ENCODE data around the gene AQP3. TPM values are rescaled to one million over a fixed set of nuclear protein-coding genes. Genes with fewer than 3 reads are reported as not detected.
"Not testable (repeated sequence)": the region's sequence is repeated elsewhere in the genome, so short reads cannot be mapped to it uniquely, and the experiment has no call there.

Gene AQP3
- polyA plus RNA-seq, 3 donors: 36.4 to 207 (median 64.7) TPM

- DNase-seq (ENCODE audit: extremely low read depth in 1 of 11, low read depth in 9 of 11, low spot score in 4 of 11): no peak
Measured at GRCh38 chr9:33430942-33431341, 16.5 kb downstream of the AQP3 start.

- DNase-seq (ENCODE audit: extremely low read depth in 1 of 11, low read depth in 9 of 11, low spot score in 4 of 11): no peak
Measured at GRCh38 chr9:33429256-33429985, 18.0 kb downstream of the AQP3 start.

- no peak for DNase-seq (ENCODE audit: extremely low read depth in 1 of 11, low read depth in 9 of 11, low spot score in 4 of 11)
Measured at GRCh38 chr9:33426843-33427293, 20.5 kb downstream of the AQP3 start.

GRCh38 chr9:33425128-33425533, 22.3 kb downstream of the AQP3 start:
- no peak for DNase-seq (ENCODE audit: extremely low read depth in 1 of 11, low read depth in 9 of 11, low spot score in 4 of 11)

GRCh38 chr9:33424492-33424891, 22.9 kb downstream of the AQP3 start:
- DNase-seq (ENCODE audit: extremely low read depth in 1 of 11, low read depth in 9 of 11, low spot score in 4 of 11): not testable (repeated sequence)

- not testable (repeated sequence) for DNase-seq (ENCODE audit: extremely low read depth in 1 of 11, low read depth in 9 of 11, low spot score in 4 of 11)
Measured at GRCh38 chr9:33424043-33424442, 23.4 kb downstream of the AQP3 start.

GRCh38 chr9:33419708-33420303, 27.6 kb downstream of the AQP3 start:
- no peak for DNase-seq (ENCODE audit: extremely low read depth in 1 of 11, low read depth in 9 of 11, low spot score in 4 of 11)

GRCh38 chr9:33418090-33418489, 29.3 kb downstream of the AQP3 start:
- DNase-seq (ENCODE audit: extremely low read depth in 1 of 11, low read depth in 9 of 11, low spot score in 4 of 11): no peak

GRCh38 chr9:33416996-33417395, 30.4 kb downstream of the AQP3 start:
- DNase-seq (ENCODE audit: extremely low read depth in 1 of 11, low read depth in 9 of 11, low spot score in 4 of 11): no peak

GRCh38 chr9:33415501-33416038, 31.8 kb downstream of the AQP3 start:
- peak in 1 of 11 donors; percentile 41 for DNase-seq (ENCODE audit: extremely low read depth in 1 of 11, low read depth in 9 of 11, low spot score in 4 of 11)

- no peak for DNase-seq (ENCODE audit: extremely low read depth in 1 of 11, low read depth in 9 of 11, low spot score in 4 of 11)
Measured at GRCh38 chr9:33414889-33415500, 32.4 kb downstream of the AQP3 start.

GRCh38 chr9:33414268-33414667, 33.1 kb downstream of the AQP3 start:
- DNase-seq (ENCODE audit: extremely low read depth in 1 of 11, low read depth in 9 of 11, low spot score in 4 of 11): no peak

GRCh38 chr9:33408087-33408486, 39.3 kb downstream of the AQP3 start:
- DNase-seq (ENCODE audit: extremely low read depth in 1 of 11, low read depth in 9 of 11, low spot score in 4 of 11): no peak

GRCh38 chr9:33407061-33407460, 40.3 kb downstream of the AQP3 start:
- DNase-seq (ENCODE audit: extremely low read depth in 1 of 11, low read depth in 9 of 11, low spot score in 4 of 11): no peak

GRCh38 chr9:33404788-33405362, 42.5 kb downstream of the AQP3 start:
- no peak for DNase-seq (ENCODE audit: extremely low read depth in 1 of 11, low read depth in 9 of 11, low spot score in 4 of 11)

GRCh38 chr9:33403941-33404787, 43.2 kb downstream of the AQP3 start:
- DNase-seq (ENCODE audit: extremely low read depth in 1 of 11, low read depth in 9 of 11, low spot score in 4 of 11): no peak

- not testable (repeated sequence) for DNase-seq (ENCODE audit: extremely low read depth in 1 of 11, low read depth in 9 of 11, low spot score in 4 of 11)
Measured at GRCh38 chr9:33402371-33402770, 45.0 kb downstream of the AQP3 start, which contains the start of gene AQP7. Gene AQP7 (minus strand): TSS chr9:33402568. CDS start chr9:33401262, 1,306 bp downstream.

GRCh38 chr9:33401809-33402208, 45.6 kb downstream of the AQP3 start:
- not testable (repeated sequence) for DNase-seq (ENCODE audit: extremely low read depth in 1 of 11, low read depth in 9 of 11, low spot score in 4 of 11)

- DNase-seq (ENCODE audit: extremely low read depth in 1 of 11, low read depth in 9 of 11, low spot score in 4 of 11): not testable (repeated sequence)
Measured at GRCh38 chr9:33399047-33399446, 48.3 kb downstream of the AQP3 start.
